ENCODE data around the gene SETD9. TPM values are rescaled to one million over a fixed set of nuclear protein-coding genes. Genes with fewer than 3 reads are reported as not detected.

The SETD9 gene
- total and polyA plus RNA-seq, 10 donors: 3.7 to 6.2 (median 6.0) TPM

GRCh38 chr5:56964173-56964572, 54.8 kb downstream of the SETD9 start:
- Histone ChIP-seq H3K36me3 (no peaks in the 10 kb centered on the region), H3K9me3 (no peaks in the 10 kb centered on the region), H3K4me1 (no peaks in the 10 kb centered on the region), H3K4me3 (no peak overlapping the region), H3K27me3 (replicated peaks in 1 of 7) (peaks cover 0 to 35% (median 0%) of the 10 kb centered on the region in 7 donors), H3K27ac (no peak overlapping the region)
- intact Hi-C loops (cut with DNase I; ENCODE audit: low total_unique reads): no loop called here
- DNase-seq: no peak
- 77 to 88% (median 85%) methylated on average over 2 of the region's 2 CpGs for WGBS, 5 donors
- TF ChIP-seq POLR2AphosphoS5 (IDR thresholded peaks at IDR 0.05) (no peak), POLR2A (IDR thresholded peaks at IDR 0.05) (no peak), CTCF (IDR thresholded peaks at IDR 0.05 in 8 of 11, conservative IDR thresholded peaks at IDR 0.05 in 3 of 11) (no peak)

Other genes with a start within 250 kb of the SETD9 start
- gene MAP3K1, start 94.0 kb upstream of the SETD9 start, total RNA-seq: 10 to 100 TPM; 57.3 to 85.4 (median 73.6) TPM
- gene MAP3K1, start 94.0 kb upstream of the SETD9 start, polyA plus RNA-seq: 10 to 100 TPM; 24.7 to 35.4 (median 27.6) TPM
- gene MIER3, start 42.5 kb downstream of the SETD9 start, total RNA-seq: 10 to 100 TPM; 12.8 to 24.6 (median 18.4) TPM
- 1 to 10 TPM; 5.3 to 6.2 (median 6.0) TPM for gene MIER3, start 42.5 kb downstream of the SETD9 start, polyA plus RNA-seq

Data from spleen (tissue), 11 donors.